Mesothelial cell of epicardium (in vitro differentiated cells): ENCODE measurements around the gene LILRA2. TPM values are rescaled to one million over a fixed set of nuclear protein-coding genes. Genes with fewer than 3 reads are reported as not detected.

Experiments used
- DNase-seq, 2 experiments: peaks; one replicate each; pipeline ENCODE4 v3.0.0; 2021; ENCODE audit warnings: low spot score in 2 of 2; ENCODE audit not compliant: unreplicated experiment in 2 of 2
- H3K27ac Mint-ChIP-seq: 2 replicates; pipeline ENCODE4 v1.8.0; 2021; ENCODE audit warnings: mixed read lengths
- H3K27me3 Mint-ChIP-seq: 2 replicates; pipeline ENCODE4 v1.8.0; 2021; ENCODE audit warnings: low read depth, mixed read lengths
- H3K36me3 Mint-ChIP-seq: 2 replicates; pipeline ENCODE4 v1.8.0; 2021; ENCODE audit warnings: mixed read lengths
- H3K4me1 Mint-ChIP-seq: 2 replicates; pipeline ENCODE4 v1.8.0; 2021; ENCODE audit warnings: mixed read lengths
- H3K4me3 Mint-ChIP-seq: 2 replicates; pipeline ENCODE4 v1.8.0; 2021; ENCODE audit warnings: mild to moderate bottlenecking, moderate library complexity, mixed read lengths
- H3K9me3 Mint-ChIP-seq: 2 replicates; pipeline ENCODE4 v1.8.0; 2021; ENCODE audit warnings: mixed read lengths
- total RNA-seq: library from RNA; stranded (reverse); gene quantifications from 3 replicates; pipeline ENCODE4 v1.2.1, GENCODE V29; 2021
- TF ChIP-seq, protein P1 (sequence below): fragments of 200-600 bp; sonication (generic); IDR thresholded peaks from one replicate; pipeline ENCODE4 v1.5.0; 2021; ENCODE audit warnings: antibody characterized with exemption; ENCODE audit not compliant: unreplicated experiment

LILRA2 gene
- total RNA-seq, 1 donor from 2014 or later: not detected

DNA sequence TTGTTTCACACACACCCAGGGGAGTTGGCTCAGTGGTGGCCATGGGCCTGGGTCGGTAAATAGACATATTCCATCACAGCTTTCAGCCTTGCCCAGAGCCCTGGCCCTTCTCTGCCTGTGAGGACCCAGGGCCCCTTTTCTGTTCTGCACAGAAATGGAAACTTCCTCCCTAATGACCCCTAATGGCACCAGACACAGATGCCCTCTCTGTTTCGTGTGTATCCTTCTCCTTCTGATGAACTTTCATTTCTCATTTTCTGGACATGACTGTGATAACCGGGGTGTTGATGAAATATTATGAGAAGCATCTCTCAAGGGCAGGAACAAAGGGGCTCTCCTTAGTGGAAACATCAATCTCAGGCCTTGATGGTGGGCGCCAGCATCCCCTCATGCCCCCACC lies 32.6 kb downstream of the LILRA2 start:
- DNase-seq: no peak
- no peak overlapping the region for H3K4me3 Mint-ChIP-seq
- no peak overlapping the region for H3K27ac Mint-ChIP-seq
- no peaks in the 10 kb centered on the region for H3K27me3 Mint-ChIP-seq
- TF ChIP-seq, protein P1, sequence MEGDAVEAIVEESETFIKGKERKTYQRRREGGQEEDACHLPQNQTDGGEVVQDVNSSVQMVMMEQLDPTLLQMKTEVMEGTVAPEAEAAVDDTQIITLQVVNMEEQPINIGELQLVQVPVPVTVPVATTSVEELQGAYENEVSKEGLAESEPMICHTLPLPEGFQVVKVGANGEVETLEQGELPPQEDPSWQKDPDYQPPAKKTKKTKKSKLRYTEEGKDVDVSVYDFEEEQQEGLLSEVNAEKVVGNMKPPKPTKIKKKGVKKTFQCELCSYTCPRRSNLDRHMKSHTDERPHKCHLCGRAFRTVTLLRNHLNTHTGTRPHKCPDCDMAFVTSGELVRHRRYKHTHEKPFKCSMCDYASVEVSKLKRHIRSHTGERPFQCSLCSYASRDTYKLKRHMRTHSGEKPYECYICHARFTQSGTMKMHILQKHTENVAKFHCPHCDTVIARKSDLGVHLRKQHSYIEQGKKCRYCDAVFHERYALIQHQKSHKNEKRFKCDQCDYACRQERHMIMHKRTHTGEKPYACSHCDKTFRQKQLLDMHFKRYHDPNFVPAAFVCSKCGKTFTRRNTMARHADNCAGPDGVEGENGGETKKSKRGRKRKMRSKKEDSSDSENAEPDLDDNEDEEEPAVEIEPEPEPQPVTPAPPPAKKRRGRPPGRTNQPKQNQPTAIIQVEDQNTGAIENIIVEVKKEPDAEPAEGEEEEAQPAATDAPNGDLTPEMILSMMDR: no peak
- peaks cover 6% of the 10 kb centered on the region for H3K36me3 Mint-ChIP-seq
- H3K4me1 Mint-ChIP-seq: no peaks in the 10 kb centered on the region
- peaks cover 73% of the 10 kb centered on the region for H3K9me3 Mint-ChIP-seq

DNA sequence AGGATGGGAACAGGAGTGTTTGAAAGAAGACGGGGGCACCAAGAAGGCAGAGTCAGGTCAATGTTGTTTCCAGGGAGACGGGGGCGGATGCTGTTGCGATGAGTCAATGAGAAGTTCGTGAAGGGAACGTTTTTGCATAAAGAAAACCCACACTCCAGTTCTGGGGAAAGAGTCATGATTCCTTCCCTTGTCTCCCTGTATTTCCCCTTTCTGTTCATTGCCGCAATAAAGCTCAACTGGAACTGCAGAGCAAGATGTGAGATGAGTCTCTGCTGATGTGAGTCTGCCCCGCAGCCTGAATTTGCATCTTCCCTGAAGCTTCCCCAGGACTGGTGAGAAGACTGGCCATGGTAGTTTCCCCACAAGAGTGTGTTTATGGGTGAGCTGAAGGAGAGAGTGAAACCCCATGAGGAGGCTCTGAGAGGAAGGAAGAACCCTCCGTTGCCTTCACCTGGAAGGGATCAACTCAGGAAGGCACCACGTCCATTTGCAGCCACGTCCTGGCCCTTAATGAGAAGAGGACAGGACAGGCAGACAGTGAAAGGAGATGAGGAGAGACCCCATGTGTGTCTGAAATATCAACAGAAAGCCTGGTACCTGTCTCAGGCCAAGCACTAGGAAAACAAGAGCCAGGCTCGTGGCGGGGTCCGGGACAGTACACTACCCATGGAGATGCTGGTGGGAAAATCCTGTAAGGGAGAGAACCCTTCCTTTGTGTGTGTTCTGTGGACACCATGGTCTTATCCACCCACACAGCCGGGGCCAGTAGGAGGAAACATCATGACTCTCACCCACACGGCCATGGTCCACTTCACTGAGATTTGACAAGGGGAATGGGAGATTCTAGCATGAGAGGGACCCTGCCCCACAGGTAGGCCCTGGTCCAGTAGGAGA lies 33.5 kb downstream of the LILRA2 start:
- Mint-ChIP-seq H3K9me3 (peaks cover 74% of the 10 kb centered on the region), H3K36me3 (peaks cover 6% of the 10 kb centered on the region), H3K4me1 (no peaks in the 10 kb centered on the region), H3K4me3 (no peak overlapping the region), H3K27ac (no peak overlapping the region), H3K27me3 (no peaks in the 10 kb centered on the region)
- TF ChIP-seq, protein P1: no peak
- no peak for DNase-seq

DNA sequence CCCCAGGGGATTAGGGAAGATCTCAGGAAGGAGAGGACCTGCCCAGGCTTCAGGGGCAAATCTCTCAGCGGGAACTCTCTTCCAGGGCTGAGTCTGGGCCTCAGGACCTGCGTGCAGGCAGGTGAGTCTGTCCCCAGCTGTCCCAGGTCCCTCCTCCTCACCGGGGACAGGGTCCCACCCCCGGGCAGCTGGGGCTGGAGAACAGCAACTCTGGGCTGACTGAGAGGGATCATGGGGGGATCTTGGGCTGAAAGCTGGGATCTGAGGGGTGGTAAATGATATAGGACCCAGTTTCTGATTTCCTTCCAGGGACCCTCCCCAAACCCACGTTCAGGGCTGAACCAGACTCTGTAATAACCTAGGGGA lies 34.2 kb downstream of the LILRA2 start:
- no peak for DNase-seq
- Mint-ChIP-seq H3K9me3 (peaks cover 72% of the 10 kb centered on the region), H3K27me3 (no peaks in the 10 kb centered on the region), H3K4me1 (no peaks in the 10 kb centered on the region), H3K27ac (no peak overlapping the region), H3K36me3 (peaks cover 6% of the 10 kb centered on the region), H3K4me3 (no peak overlapping the region)
- TF ChIP-seq, protein P1: no peak

DNA sequence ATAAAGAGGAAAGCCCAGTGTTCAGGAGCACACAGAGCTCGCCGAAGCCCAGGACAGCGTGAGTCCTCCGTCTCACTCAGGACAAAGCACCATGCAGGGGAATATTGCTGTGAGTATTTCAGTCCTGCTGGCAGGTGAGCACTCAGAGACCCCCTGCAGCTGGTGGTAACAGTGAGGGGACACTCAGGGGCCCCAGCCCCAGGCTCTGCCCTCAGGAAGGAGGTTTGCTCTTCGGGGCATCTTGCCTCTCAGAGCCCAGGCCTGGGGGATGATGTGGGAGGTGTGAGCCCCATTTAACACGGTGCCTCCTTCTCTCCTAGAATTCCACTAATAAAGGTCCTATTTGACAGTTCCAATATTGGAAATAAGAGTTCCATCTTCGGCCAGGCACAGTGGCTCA lies 34.6 kb downstream of the LILRA2 start:
- H3K27me3 Mint-ChIP-seq: no peaks in the 10 kb centered on the region
- TF ChIP-seq, protein P1: no peak
- peaks cover 68% of the 10 kb centered on the region for H3K9me3 Mint-ChIP-seq
- peaks cover 6% of the 10 kb centered on the region for H3K36me3 Mint-ChIP-seq
- no peak for DNase-seq
- no peak overlapping the region for H3K27ac Mint-ChIP-seq
- no peak overlapping the region for H3K4me3 Mint-ChIP-seq
- H3K4me1 Mint-ChIP-seq: no peaks in the 10 kb centered on the region

DNA sequence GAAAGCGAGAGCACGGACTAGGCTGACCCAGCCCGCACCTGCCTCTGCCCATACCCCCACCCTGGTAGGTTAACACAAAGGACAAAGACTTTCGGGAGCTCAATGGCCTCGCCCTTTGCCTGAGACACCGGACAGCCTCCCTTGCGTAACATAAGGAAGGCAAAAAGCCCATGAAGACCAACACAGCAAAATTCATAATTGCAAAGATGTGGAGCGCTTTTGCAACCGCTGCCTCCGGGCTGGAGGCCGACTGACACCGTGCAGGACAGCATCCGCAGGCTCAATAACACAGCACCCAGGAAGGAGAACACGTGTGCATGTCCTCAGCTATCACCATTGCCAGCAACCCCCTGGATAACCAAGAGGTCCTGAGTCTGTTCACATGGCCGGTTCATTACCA lies 35.2 kb downstream of the LILRA2 start:
- DNase-seq: no peak
- TF ChIP-seq, protein P1: no peak
- Mint-ChIP-seq H3K4me1 (no peaks in the 10 kb centered on the region), H3K27me3 (no peaks in the 10 kb centered on the region), H3K27ac (no peak overlapping the region), H3K4me3 (no peak overlapping the region), H3K9me3 (peaks cover 70% of the 10 kb centered on the region), H3K36me3 (peaks cover 9% of the 10 kb centered on the region)
